ENCODE measurements around the gene ENOX1.

- TF ChIP-seq NONO (IDR thresholded peaks at IDR 0.05; ENCODE audit: low read depth in 2 of 2, low read length in 1 of 2) (no peak), MYNN (IDR thresholded peaks at IDR 0.05) (no peak), MYNN (CRISPR knock-in tag; IDR thresholded peaks at IDR 0.05) (no peak), THRAP3 (IDR thresholded peaks at IDR 0.05; ENCODE audit: borderline replicate concordance) (no peak), CTCF (IDR thresholded peaks at IDR 0.05 in 2 of 3, conservative IDR thresholded peaks at IDR 0.05 in 1 of 3; ENCODE audit: insufficient read depth in 2 of 3, low read depth in 1 of 3, low read length in 3 of 3) (no peak), ASH1L (IDR thresholded peaks at IDR 0.05; ENCODE audit: borderline replicate concordance, low read depth, partially characterized antibody) (no peak)
Measured at GRCh38 chr13:43797869-43798268, 11.1 kb upstream of the ENOX1 start.
